Neutrophil (primary cell): ENCODE results near the gene SDE2.

Experiments used
- H3K27ac ChIP-seq: fragments of 200-600 bp; sonication (generic); 2 replicates; pipeline ENCODE4 v1.5.1; 2016; ENCODE audit warnings: mild to moderate bottlenecking, moderate library complexity
- H3K27me3 ChIP-seq: fragments of 200-600 bp; sonication (generic); 2 replicates; pipeline ENCODE4 v1.6.0; 2016; ENCODE audit warnings: mild to moderate bottlenecking
- H3K36me3 ChIP-seq: fragments of 200-600 bp; sonication (generic); 2 replicates; pipeline ENCODE4 v1.5.1; 2017
- H3K4me1 ChIP-seq, 2 experiments: fragments of 200-600 bp in 1 of 2; sonication (generic) in 1 of 2; 1 replicate in 1 of 2; 2 replicates in 1 of 2; pipeline versions ENCODE4 v1.5.1 to v1.6.1; 2013 to 2016; ENCODE audit warnings: low read depth in 1 of 2, low read length in 1 of 2, mild to moderate bottlenecking in 1 of 2, moderate library complexity in 1 of 2; ENCODE audit not compliant: control insufficient read depth in 1 of 2, insufficient read depth in 1 of 2
- H3K4me3 ChIP-seq, 2 experiments: fragments of 200-600 bp in 1 of 2; sonication (generic) in 1 of 2; 1 replicate in 1 of 2; 2 replicates in 1 of 2; pipeline ENCODE4 v1.5.1; 2013 to 2016; ENCODE audit warnings: low read depth in 1 of 2, low read length in 1 of 2, mild to moderate bottlenecking in 1 of 2, moderate library complexity in 1 of 2
- H3K9me3 ChIP-seq: fragments of 200-600 bp; sonication (generic); 2 replicates; pipeline ENCODE4 v1.5.1; 2016
- TF ChIP-seq, protein P1 (sequence below): fragments of 200-600 bp; sonication (generic); IDR thresholded peaks from 2 replicates; pipeline ENCODE4 v1.5.1; 2016; ENCODE audit warnings: antibody characterized with exemption

Gene SDE2

DNA sequence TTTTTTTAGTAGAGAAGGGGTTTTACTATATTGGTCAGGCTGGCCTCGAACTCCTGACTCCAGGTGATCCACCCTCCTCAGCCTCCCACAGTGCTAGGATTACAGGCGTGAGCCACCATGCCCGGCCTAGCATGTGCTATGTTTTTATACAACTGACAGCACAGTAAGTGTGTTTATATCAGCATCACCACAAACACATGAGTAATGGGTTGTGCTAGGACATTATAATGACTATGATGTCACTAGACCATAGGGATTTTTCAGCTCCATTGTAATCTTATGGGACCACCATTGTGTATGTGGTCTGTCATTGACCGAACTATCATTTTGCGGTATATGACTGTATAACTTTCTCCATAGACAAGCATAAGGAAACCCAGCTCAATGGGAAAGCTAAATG, 64.4 kb downstream of the SDE2 start:
- no peak overlapping the region for H3K27ac ChIP-seq
- TF ChIP-seq, protein P1, sequence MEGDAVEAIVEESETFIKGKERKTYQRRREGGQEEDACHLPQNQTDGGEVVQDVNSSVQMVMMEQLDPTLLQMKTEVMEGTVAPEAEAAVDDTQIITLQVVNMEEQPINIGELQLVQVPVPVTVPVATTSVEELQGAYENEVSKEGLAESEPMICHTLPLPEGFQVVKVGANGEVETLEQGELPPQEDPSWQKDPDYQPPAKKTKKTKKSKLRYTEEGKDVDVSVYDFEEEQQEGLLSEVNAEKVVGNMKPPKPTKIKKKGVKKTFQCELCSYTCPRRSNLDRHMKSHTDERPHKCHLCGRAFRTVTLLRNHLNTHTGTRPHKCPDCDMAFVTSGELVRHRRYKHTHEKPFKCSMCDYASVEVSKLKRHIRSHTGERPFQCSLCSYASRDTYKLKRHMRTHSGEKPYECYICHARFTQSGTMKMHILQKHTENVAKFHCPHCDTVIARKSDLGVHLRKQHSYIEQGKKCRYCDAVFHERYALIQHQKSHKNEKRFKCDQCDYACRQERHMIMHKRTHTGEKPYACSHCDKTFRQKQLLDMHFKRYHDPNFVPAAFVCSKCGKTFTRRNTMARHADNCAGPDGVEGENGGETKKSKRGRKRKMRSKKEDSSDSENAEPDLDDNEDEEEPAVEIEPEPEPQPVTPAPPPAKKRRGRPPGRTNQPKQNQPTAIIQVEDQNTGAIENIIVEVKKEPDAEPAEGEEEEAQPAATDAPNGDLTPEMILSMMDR: no peak
- H3K27me3 ChIP-seq: peaks cover 10% of the 10 kb centered on the region
- H3K4me3 ChIP-seq: no peak overlapping the region
- H3K36me3 ChIP-seq: no peaks in the 10 kb centered on the region
- no peaks in the 10 kb centered on the region for H3K9me3 ChIP-seq
- no peaks in the 10 kb centered on the region for H3K4me1 ChIP-seq

DNA sequence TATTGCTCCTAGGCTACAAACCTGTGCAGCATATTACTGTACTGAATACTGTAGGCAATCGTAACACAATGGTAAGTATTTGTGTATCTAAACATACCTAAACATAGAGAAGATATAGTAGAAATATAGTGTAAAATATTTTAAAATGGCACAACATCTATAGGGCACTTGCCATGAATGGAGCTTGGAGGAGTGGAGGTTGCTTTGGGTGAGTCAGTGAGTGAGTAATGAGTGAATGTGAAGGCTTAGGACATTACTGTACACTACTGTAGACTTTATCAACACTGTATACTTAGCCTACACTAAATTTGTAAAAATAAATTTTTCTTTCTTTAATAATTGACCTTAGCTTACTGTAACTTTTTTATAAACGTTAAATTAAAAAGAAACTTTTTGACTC, 66.1 kb downstream of the SDE2 start:
- H3K27ac ChIP-seq: no peak overlapping the region
- no peaks in the 10 kb centered on the region for H3K36me3 ChIP-seq
- H3K27me3 ChIP-seq: no peaks in the 10 kb centered on the region
- no peak overlapping the region for H3K4me3 ChIP-seq
- TF ChIP-seq, protein P1: no peak
- no peaks in the 10 kb centered on the region for H3K9me3 ChIP-seq
- no peaks in the 10 kb centered on the region for H3K4me1 ChIP-seq
